ENCODE results near the gene EFEMP1.

DNA sequence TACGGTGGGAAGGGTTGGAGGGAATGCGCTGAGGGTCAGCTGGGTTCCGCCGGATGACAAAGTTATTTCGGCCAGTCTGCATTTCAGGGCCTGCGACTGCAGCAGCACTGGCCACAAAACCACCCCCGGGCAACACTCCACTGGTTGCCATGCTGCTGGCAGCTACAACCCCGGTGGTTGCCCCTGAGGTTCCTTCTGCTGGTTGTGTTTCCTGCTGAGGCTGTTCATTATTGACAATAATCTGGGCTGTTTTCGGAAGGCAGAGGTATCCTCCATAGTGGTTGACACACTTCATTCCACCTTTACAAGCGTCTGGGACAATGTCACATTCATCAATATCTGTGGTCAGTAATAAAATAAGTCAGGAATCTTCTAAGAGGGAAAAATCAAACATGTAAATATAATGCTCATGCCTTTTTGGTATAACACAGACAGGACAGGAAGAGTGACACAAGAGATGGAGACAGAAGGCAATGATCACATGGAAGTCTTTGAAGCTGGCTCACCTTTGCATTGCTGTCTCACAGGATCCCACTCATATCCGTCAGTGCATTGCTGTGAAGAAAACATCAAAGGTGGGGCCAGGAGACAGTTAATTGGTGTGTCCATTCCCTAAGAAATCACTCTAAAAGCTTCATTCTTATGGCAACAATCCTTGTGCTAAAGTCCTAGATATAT, 5.7 kb downstream of the EFEMP1 start:
- TF ChIP-seq, protein P1, sequence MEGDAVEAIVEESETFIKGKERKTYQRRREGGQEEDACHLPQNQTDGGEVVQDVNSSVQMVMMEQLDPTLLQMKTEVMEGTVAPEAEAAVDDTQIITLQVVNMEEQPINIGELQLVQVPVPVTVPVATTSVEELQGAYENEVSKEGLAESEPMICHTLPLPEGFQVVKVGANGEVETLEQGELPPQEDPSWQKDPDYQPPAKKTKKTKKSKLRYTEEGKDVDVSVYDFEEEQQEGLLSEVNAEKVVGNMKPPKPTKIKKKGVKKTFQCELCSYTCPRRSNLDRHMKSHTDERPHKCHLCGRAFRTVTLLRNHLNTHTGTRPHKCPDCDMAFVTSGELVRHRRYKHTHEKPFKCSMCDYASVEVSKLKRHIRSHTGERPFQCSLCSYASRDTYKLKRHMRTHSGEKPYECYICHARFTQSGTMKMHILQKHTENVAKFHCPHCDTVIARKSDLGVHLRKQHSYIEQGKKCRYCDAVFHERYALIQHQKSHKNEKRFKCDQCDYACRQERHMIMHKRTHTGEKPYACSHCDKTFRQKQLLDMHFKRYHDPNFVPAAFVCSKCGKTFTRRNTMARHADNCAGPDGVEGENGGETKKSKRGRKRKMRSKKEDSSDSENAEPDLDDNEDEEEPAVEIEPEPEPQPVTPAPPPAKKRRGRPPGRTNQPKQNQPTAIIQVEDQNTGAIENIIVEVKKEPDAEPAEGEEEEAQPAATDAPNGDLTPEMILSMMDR (IDR thresholded peaks at IDR 0.05) = no peak
- no peak for TF ChIP-seq POLR2AphosphoS5 (IDR thresholded peaks at IDR 0.05)

Data from prostate gland (tissue), 2 donors.